ENCODE data around the gene SUDS3. TPM values are rescaled to one million over a fixed set of nuclear protein-coding genes. Genes with fewer than 3 reads are reported as not detected.

The SUDS3 gene
- polyA plus RNA-seq, 1 experiment, result 16.2 TPM

DNA sequence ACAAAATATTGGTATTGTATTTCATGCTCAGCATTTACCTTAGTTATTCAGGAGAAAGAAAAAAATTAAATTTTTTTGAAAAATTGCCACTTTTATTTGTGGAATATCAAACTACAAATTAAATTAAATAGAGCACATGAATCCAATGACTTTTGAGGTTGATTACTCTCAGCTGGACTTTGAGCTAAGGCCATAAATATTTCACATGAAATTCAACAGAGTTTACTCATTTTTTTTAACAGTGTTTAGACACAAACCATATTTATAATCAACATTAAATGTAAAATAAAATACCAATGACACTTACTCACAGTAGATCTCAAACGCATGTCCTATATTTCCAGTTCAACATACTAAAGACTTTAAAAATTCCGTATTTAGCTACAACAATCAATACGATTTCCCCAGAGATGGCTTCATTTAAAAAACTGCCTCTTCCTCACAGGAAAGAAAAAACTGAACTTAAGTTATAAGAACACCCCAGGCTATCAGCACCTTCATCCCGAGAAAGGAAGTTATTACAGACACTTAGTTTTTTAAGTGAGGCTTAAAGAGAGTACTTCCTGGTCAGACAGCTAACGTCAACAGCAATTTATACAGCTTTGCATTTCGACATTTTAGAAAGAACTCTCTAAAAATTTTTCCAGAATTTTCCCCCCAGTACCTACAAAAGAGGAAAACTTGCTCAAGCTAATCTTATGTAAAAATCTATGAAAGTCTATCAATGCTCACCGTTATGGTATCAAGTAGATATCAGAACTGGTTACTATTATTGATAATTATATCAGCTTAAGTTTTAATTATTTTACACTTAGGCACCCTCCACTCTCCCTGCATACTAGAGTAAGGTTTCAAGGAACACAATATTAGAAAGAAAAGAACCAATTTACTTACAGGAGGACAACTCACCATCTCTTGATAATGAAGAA, 17.5 kb upstream of the SUDS3 start:
- POLR2A ChIA-PET, result no interaction called here
- TF ChIP-seq, protein P1, sequence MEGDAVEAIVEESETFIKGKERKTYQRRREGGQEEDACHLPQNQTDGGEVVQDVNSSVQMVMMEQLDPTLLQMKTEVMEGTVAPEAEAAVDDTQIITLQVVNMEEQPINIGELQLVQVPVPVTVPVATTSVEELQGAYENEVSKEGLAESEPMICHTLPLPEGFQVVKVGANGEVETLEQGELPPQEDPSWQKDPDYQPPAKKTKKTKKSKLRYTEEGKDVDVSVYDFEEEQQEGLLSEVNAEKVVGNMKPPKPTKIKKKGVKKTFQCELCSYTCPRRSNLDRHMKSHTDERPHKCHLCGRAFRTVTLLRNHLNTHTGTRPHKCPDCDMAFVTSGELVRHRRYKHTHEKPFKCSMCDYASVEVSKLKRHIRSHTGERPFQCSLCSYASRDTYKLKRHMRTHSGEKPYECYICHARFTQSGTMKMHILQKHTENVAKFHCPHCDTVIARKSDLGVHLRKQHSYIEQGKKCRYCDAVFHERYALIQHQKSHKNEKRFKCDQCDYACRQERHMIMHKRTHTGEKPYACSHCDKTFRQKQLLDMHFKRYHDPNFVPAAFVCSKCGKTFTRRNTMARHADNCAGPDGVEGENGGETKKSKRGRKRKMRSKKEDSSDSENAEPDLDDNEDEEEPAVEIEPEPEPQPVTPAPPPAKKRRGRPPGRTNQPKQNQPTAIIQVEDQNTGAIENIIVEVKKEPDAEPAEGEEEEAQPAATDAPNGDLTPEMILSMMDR (IDR thresholded peaks at IDR 0.05; ENCODE audit: insufficient read depth, low read depth, low read length), result no peak
- DNase-seq (ENCODE audit: low read depth), result no peak

DNA sequence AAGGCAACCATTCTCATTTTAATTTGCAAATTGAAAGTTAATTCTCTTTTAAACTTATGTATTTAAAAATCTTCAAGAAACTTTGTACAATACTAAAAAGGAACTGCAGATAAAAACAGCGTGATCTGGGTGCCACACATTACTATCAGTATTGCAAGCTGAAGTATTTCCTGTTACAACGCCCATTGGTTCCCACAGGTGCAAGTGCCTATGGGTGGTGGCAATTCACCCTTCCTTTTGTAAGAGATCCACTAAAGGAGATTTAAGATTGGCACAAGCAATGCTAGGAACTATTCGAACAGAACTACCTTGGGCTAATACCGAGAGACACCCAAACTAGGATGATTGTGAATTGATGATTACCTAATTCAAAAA, 16.8 kb upstream of the SUDS3 start:
- ChIA-PET CTCF (interaction anchor here (1.2 to 4.3 kb wide), 2 partner anchors 17 to 177 kb away, joined by 3 to 24 read pairs; partner anchors contain the start of gene SUDS3), POLR2A (no interaction called here)
- Histone ChIP-seq H3K36me3 (ENCODE audit: control insufficient read depth, insufficient read depth, low read length) (no peaks in the 10 kb centered on the region), H3K27me3 (ENCODE audit: control insufficient read depth, insufficient read depth, low read length) (no peaks in the 10 kb centered on the region), H3K4me3 (ENCODE audit: low read depth, low read length) (no peak overlapping the region)
- TF ChIP-seq, protein P1 (IDR thresholded peaks at IDR 0.05; ENCODE audit: insufficient read depth, low read depth, low read length), result no peak
- no peak for DNase-seq (ENCODE audit: low read depth)

More for the DNA sequence above, 17.5 kb upstream of the SUDS3 start:
- H3K4me3 ChIP-seq (ENCODE audit: low read depth, low read length), result no peak overlapping the region
- no peaks in the 10 kb centered on the region for H3K27me3 ChIP-seq (ENCODE audit: control insufficient read depth, insufficient read depth, low read length)
- no peaks in the 10 kb centered on the region for H3K36me3 ChIP-seq (ENCODE audit: control insufficient read depth, insufficient read depth, low read length)
- CTCF ChIA-PET, result interaction anchor here (0.7 to 4.3 kb wide), 3 partner anchors 17 to 177 kb away, joined by 3 to 24 read pairs (median 3); partner anchors contain the start of gene SUDS3

DNA sequence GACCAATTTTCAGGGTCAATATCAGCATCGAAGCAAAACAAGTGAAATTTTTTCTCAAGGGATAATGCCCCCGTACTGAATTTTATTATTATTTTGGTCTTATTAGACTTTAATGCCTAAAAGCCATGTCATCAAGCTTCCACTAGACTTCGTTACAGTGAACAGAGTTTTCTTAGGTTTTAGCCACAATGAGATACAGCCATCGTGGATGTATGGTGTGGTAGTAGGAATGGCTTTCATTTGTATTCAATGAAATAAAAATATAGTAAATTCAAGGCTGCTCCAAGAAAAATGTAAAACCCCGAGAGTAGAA, 15.3 kb upstream of the SUDS3 start:
- no peak overlapping the region for H3K4me3 ChIP-seq (ENCODE audit: low read depth, low read length)
- ChIA-PET CTCF (interaction anchor here (0.6 kb wide), 1 partner anchor 247 kb away, joined by 4 read pairs; no protein-coding TSS in a partner anchor), POLR2A (no interaction called here)
- TF ChIP-seq, protein P1 (IDR thresholded peaks at IDR 0.05; ENCODE audit: insufficient read depth, low read depth, low read length), result no peak
- H3K36me3 ChIP-seq (ENCODE audit: control insufficient read depth, insufficient read depth, low read length), result no peaks in the 10 kb centered on the region
- no peak for DNase-seq (ENCODE audit: low read depth)
- H3K27me3 ChIP-seq (ENCODE audit: control insufficient read depth, insufficient read depth, low read length), result no peaks in the 10 kb centered on the region

DNA sequence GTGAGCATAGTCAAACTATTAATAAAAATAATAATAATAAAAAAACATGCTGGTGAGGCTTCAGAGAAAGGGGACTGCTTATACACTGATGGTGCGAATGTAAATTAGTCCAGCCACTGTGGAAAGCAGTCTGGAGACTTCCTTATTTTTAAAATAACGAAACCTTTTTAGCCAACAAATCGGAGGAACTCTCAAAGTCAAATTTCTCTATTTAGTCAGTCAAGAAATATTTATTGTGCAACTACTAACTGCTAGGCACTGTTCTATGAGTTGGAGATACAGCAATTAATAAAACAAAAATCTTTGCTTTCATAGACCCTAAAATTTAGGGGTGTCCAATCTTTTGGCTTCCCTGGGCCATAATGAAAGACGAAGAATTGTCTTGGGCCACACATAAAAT, 14.5 kb upstream of the SUDS3 start:
- H3K36me3 ChIP-seq (ENCODE audit: control insufficient read depth, insufficient read depth, low read length), result no peaks in the 10 kb centered on the region
- TF ChIP-seq, protein P1 (IDR thresholded peaks at IDR 0.05; ENCODE audit: insufficient read depth, low read depth, low read length), result no peak
- no peak overlapping the region for H3K4me3 ChIP-seq (ENCODE audit: low read depth, low read length)
- ChIA-PET POLR2A (no interaction called here), CTCF (interaction anchor here (1.2 kb wide), 1 partner anchor 14 kb away, joined by 4 read pairs; the partner anchor contains the start of gene SUDS3)
- no peaks in the 10 kb centered on the region for H3K27me3 ChIP-seq (ENCODE audit: control insufficient read depth, insufficient read depth, low read length)
- no peak for DNase-seq (ENCODE audit: low read depth)

DNA sequence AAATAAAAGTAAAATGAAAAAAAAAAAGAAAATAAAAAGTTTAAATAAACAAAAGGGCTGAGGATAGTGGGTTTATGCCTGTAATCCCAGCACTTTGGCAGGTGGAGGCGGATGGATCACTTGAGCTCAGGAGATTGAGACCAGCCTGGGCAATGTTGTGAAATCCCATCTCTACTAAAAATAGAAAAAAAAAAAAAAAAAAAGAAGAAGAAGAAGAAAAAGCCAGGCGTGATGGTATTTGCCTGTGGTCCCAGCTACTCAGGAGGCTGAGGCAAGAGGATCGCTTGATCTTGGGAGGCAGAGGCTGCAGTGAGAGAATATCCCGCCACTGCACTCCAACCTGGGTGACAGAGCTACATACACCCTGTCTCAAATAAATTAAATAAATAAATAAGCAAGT, 7.5 kb upstream of the SUDS3 start:
- Histone ChIP-seq H3K4me3 (ENCODE audit: low read depth, low read length) (no peak overlapping the region), H3K27me3 (ENCODE audit: control insufficient read depth, insufficient read depth, low read length) (no peaks in the 10 kb centered on the region), H3K36me3 (ENCODE audit: control insufficient read depth, insufficient read depth, low read length) (no peaks in the 10 kb centered on the region)
- TF ChIP-seq, protein P1 (IDR thresholded peaks at IDR 0.05; ENCODE audit: insufficient read depth, low read depth, low read length), result no peak
- DNase-seq (ENCODE audit: low read depth), result no peak
- POLR2A ChIA-PET, result no interaction called here
- CTCF ChIA-PET, result no interaction called here
